NCI-H128 (cell line): ENCODE data around the gene TMEM252.
A peak's percentile ranks its signal among the peaks of the same experiment; 100 is the strongest.

ENCODE experiments used
- DNase-seq: peaks from one replicate; lab custom pipeline; 2025; ENCODE audit not compliant: unreplicated experiment; lab: John Stamatoyannopoulos, UW

TMEM252 gene, protein sequence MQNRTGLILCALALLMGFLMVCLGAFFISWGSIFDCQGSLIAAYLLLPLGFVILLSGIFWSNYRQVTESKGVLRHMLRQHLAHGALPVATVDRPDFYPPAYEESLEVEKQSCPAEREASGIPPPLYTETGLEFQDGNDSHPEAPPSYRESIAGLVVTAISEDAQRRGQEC

DNA sequence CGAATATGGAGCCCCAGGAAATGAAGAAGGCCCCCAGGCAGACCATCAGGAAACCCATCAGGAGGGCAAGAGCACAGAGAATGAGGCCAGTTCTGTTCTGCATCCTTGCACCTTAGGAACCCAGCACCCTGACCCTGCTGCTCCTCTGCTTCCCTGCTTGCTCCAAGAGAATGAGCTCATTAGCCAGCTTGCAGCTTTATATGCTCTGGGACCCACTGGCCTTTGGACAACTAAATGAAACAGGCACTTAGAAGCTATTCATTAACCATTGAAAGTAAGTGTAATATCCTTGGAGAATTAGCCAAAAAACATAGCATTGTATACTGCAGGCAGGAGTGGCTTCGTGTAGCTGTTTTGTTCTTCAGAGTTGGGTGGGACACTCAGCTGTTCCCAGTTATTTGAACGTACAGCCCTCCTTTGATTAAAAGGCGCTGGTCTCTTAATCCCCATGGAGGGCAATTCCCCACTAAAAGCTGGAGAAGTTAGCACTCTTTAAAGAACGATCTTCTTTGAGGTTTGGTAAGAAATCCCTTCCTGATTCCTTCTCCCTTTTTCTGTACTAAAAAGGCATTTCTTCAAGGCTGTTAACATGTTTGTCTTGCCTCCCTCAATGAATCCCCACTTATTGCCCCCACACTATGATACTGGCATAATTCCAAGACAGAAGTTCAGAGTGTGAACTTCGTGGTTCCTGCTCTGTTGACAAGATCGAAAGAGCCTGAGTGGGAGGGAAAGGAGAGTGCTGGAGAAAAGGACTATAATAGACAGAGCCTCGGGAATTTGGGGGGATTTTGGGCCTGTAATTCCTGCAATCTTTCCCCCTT lies at the start of gene TMEM252:
TMEM252 (minus strand) TSS at position 172 of the 824 bp plus-strand sequence; CDS start at position 103, 69 bp downstream.
- DNase-seq: no peak

DNA sequence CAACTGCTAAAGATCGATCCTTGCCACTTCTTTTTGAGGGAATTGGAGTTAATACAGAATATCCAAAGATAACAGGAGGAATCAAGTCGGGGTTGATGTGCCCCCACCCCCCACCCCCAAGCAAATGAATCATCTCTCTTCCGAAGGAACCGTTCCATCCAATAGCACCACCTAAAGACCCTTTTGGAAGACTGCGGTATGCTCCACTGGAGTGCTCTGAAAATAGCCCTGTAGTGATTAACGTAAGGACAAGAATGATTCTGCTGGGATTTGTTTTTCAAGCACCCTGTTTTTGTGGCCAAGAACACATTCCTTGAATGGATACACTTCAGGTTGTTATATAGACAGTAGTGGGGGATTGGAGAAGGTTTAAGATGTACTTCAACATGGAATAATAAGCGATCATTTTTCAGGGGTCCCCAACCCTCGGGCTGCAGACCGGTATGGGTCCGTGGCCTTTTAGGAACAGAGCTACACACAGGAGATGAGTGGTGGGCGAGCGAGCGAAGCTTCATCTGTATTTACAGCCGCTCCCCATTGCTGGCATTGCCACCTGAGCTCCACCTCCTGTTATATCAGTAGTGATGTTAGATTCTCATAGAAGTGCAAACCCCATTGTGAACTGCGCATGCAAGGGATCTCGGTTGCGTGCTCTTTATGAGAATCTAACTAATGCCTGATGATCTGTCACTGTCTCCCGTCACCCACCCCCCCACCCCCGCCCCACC lies 44.5 kb upstream of the TMEM252 start:
- no peak for DNase-seq

DNA sequence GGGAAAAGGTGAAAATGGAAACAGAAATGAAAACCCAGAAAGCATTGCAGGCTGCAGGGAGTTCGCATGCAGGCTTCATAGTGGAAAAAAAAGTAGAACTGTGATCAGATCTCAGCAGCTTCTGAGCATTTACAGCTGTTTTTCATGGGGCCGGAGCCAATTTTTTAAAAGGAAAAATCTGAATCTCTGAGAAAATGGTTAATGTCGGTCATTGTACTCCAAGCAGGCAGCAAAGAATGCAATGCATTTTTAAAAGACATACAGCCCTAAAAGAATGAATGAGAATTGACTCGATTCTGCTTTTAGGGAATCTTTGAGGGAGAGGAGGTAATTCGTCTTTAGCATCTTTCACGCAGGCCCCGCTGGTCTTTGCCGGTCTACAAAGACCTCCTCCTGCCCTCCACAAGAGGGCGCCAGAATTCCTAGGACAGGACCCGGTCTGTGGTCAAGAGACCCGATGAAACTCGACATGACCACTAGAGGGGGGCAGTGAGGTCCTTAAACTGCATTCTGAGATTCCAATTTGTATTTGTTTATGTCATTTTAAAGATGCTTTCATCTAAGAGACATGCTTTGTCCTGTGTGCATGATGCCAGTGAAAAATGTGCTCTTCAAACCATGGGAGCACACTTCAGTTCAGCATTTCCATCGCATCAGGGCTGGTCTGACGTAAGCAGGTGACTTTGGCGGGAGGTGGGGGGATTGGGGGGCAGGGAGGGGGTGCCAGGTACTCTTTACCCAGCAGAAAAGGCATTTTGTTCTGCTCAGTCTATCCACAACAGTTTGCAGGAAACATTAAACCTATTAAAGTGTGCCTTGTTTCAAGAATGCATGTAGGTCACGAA lies 43.7 kb upstream of the TMEM252 start:
- DNase-seq: peak; percentile 78

DNA sequence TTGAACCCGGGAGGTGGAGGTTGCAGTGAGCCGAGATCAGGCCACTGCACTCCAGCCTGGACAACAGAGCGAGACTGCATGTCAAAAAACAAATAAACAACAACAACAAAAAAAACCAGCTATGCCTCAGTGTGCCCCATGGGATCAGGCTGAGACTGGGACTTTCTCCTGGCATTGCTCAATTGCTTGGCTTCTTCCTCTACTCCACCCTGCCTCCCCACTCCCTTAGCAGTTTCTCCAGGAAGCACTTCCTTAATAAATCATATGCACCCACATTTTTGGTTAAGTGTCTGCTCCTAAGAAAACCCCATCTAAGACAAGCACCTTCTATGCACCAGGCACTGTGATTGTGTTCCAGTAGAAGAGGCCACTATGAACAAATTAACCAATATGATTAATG lies 41.0 kb upstream of the TMEM252 start:
- DNase-seq: no peak

DNA sequence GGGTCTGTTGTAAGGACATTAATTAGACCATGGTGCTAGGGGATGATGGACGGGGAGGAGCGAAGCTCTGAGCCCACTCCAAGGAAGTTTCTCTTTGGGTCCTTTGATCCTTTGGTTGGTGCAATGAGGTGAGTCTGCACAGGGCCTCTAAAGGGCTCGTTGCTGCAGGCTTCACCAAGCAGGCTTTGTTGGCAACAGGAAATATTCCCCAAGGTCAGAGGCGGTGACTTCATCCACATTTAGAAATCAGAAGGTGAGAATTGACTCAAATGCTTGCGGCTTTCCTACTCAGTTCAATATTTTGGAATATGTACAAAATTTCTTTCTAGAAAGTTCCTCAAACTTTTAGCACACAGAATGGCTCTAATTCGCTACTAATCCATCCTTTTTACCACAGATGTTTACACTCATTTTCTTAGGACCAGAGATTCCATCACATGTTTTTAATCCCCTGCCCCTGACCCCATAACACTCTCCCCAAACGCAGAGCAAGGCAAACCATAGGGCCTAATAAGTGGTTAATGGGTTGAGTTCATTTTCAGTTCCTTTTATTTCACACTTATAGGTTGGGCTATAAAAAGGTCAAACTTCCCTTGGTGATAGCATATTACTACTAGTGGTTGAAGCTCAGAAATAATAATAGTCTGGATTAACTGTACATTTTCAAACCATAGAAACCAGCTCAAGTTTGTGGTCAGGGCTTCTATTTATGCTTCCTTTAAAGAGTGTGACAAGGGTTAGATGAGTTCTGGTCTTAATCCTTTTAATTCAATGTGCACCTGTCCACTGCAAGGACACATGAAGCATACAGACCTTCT lies 37.3 kb upstream of the TMEM252 start:
- no peak for DNase-seq

DNA sequence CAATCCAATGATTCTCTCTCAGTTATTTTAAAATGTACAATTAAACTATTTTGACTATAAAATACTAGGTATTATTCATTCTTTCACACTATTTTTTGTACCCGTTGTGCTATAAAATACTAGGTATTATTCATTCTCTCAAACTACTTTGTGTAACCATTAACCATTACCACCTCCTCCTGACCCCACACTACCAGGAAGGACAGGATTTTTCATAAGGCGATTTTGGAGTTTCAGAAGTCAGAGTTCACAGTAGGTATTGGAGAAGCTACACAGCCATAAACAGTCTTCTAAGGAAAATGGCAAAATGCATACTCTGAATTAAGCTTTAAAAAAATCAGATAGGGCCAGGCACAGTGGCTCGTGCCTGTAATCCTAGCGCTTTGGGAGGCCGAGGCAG lies 35.1 kb upstream of the TMEM252 start:
- no peak for DNase-seq

DNA sequence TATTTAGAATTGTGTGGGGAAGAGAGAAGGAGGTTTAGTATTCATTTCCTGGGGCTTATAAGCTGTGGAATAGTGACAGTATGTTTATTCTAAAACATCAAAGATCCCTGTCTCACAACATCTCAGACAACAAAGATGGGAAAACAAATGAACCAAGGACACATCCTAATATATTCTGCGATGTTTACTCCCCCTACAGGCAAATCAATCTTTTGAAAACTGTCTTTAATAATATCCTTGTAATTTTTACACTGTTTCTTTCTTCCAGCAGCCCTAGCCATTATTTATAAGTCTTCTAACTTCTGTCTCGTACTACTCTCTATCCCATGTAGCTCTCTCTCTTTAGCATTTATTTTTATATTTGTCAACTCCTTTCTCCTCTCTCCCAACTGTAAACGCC lies 33.5 kb upstream of the TMEM252 start:
- DNase-seq: no peak

DNA sequence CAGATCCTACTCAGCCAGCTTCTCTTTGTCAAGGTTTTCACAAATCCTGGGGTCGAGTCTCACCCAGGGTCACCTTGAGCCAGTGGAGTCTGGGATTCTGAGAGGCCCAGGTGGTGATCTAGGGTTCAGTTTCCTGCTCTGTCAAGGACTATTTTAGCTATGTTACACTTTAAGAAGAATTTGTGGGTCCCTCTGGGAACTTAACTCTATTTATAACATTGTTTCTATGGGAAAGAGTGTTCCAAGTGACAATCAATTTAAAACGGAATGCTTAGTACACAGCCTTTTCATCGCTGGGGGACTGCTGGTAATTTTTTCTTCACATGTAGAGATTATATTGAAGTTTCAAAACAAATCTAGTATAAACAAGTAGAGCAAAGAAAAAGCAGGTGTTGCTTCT lies 26.9 kb upstream of the TMEM252 start:
- DNase-seq: no peak

DNA sequence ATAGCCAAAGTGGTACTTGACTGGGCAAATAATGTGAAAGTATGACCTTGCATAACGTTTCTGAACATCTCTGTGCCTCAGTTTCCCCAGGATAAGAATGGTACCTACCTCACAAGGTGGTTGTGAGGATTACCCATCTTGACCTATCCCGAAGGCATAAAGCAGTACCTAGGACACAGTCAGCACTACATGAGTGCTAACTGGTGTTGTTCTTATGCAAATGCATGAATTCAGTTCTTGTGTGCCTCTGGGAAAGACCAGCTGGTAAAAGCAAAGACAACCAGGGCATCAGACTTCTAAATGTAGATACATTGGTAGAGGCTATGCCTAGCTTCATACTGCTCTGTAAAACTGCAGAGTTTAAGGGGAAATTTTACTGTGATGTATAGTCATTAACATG lies 21.8 kb upstream of the TMEM252 start:
- DNase-seq: no peak

DNA sequence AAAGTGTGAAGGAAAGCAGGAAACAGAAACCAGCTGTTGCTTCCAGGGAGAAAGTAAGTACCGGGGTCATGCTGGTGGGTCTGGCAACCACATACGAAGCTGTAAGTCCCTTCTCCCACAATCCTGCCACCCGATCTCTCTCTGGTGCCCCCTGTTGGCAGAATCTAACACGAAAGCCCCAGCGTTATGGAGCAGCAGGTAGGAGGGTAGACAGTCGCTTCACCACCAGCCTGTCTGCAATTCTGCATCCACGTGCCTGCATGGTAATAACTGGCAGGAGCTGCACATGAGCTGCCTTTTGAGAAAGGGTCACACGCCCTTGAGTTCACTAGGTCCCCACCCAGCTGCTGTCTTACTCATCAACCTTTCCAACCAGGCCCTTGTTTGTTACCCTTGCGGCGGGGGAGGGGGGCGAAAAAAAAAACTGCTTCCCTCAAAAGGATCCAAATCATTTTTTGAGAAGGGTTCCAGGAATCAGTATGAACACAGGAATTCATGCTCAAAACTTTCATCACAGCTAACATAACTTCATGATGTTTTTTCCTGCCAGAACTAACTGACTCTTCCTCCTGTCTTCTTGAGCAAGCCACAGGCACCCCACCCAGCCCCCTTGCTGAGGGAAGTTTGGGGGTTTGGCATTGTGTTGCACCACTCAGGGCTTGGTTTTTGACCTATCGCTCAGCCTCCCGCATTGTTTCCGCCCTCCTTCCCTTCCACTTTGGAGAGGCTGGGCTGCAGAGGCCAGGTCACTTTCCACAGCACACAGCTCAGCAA lies 19.6 kb upstream of the TMEM252 start:
- DNase-seq: no peak

DNA sequence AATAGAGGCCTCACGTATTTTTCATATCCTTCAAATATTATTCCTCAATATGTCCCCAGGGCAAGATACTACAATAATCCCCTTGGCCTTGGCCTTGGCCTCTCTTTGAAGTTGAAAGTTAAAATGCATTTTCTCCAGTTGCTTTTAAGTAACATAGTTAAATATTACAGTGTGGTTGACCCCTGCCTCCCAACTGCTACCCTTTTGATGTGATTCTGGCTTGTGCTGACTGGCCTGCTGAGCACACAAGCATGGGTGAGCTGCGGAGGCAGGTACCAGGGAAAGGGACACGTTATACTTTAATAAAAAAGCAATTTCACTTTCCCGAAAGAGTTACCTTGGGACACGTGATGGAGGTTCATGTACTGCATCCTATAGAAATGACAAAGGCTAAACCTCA lies 17.9 kb upstream of the TMEM252 start:
- no peak for DNase-seq

DNA sequence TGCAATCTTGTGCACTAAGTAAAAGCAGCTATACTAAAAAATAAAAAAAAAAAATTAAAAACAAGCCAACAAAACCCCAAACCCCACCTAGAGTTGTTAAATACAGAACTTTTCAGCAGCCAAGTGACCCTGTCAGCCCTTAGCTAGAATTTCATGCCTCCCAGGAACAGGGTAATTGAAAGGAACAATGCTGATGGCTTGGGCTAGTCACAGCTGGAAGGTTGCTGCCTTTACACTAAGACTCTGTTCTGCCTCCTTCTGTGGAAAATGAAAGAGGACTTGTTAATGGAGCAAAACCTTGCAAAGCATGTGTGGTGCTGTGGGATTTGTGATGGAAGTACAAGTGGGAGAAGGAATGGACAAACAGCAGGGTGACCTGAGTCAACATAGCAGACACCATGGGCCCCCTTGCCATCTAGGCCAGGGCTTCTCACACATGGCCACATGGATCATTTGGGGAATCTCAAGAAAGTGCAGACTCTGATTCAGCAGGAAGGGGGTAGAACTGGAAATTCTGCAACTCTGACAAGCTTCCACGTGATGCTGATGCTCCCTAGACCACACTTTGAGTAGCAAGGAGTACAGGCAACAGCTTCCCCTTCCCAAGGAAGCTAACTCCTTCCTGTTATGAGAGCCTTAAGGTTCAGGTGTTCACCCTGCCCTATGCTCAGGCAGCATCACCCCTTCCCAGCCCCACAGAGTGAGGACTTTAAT lies 14.9 kb upstream of the TMEM252 start:
- DNase-seq: no peak

DNA sequence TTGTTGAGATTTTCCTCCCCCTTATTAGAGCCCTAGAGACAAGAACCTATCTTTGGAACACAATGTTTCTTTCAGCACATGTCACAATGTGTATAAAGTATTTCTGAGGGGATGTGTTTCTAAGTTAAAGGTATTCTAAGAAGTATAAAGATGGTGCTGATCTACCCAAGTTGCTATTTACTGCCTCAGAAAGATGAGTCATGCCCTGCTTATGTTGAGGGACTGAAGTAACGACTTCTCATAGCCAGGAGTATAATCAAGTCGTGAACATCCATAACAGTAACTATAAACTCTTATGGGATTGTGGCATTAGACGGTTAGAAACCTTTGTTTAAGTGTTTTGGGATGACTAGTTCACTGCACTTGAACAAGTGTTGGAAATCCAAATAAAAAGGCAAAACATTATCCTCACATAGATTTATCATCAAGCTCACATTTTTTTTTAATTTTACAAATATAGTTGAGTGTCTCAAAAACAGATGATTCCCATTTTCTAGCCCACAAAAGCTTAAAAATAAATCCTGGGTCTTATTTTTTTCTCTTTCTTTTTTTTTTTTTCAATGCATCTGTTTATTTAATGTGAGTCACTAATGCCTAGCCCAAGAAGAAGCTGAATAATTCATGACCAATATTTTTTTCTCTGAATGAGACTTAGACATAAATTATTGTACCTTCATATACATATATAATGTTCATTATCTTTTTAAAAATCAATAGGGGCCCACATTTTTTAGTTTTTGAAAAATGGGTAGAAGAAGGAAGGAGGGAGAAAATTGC lies 12.2 kb upstream of the TMEM252 start:
- no peak for DNase-seq

DNA sequence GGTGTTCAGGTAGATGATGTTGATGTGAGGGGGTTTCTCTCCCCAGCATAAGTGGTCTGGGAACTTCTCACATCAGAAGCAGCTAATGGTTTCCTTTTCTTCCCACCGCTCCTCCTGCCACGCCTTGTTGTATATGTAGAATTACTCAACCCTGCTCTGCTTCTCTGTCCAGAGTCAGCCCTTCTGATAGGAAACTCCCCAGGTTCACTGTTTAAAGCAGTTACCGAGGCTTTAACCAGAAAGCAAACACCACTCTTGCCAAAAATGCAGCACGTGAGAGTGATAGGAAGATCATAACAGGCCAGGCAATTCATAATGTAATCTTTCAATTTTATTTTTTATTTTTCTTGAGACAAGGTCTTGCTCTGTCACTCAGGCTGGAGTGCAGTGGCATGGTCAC lies 10.5 kb upstream of the TMEM252 start:
- no peak for DNase-seq

DNA sequence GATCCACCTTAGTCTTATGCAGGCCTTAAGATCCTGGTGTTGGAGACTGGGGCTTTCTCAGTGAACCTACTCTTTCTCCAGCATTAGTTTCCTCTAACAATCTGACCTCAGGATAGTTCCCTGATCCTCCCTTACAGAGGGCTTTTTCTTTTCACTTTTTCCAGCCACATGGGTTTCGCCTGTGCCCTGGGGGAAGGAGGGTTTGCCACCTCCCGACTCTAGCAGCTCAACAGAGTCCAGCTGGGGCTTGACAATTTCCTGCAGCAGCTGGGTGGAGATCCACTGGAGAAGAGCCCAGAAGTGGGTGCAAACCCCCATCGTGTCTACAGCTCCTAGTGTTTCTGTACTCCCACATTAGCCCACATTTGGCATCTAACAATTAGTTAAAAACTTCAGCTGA lies 7.6 kb upstream of the TMEM252 start:
- no peak for DNase-seq

DNA sequence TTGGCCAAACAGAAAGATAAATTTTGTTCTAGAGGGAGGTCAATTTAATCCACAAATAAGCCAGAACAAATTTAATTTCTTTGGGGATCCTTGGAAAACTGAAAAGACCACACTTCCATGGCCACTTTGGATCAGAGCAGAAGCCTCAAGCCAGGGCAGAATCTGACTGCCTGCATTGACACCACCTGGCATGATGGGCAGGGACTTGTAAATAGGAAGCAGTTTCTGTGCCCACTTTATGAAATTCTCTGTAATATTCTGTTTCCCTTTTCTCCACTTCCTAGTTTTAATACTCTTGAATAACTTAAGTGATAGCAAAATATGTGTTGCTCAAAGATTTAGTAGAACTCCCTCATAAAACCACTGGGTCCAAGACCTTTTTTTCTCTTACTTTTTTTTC lies 6.7 kb upstream of the TMEM252 start:
- DNase-seq: no peak

DNA sequence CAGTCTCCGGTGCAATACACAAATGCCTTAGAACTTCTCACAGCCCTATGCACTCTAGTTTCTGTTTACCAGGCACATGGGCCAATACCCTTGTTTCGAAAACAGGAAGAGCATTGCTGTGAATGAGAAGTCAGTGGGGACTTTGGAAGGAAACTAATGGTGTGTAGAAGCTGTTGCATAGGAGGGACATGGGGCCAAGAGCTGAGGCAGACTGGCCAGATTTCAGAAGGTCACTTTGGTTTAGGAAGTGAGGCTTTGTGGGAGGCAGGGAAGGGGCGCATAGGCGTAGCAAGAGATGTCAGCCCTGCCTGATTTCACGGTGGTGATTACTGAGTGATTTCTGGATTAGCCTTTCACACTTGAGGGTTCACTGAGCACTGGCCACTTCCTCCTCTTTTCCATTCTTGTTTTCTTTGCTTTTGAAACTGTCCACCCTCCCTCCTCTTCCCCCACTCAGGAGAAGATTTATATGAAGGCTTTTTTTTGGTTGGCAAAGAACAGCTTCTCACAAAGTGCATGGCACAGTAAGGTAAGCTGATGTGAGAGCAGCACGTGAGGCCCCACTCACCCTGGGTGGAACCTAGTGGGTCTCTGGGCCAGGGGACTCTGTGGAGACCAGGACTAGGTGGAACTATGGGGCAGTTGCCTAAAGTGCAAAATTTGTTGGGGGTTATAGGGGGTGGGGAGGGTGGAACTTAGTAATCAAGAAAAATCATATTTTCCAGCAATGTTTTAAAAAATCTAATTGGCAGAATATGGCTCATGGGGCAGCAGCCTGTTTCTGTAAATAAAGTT lies 6.1 kb upstream of the TMEM252 start:
- no peak for DNase-seq
